Liver (tissue), 9 donors: ENCODE measurements around the gene CACHD1. TPM values are rescaled to one million over a fixed set of nuclear protein-coding genes. Genes with fewer than 3 reads are reported as not detected.

ENCODE experiments used
- DNase-seq: peaks from one replicate; pipeline ENCODE4 v3.0.0-alpha.2; 2017; ENCODE audit warnings: low spot score
- H3K27ac ChIP-seq, 2 donors: one replicate each; pipeline ENCODE4 v1.7.0; 2013; ENCODE audit warnings: inconsistent platforms in 2 of 2, low read length in 2 of 2, control low read depth in 1 of 2, low read depth in 1 of 2, mild to moderate bottlenecking in 1 of 2
- H3K27me3 ChIP-seq, 4 donors: one replicate each; pipeline versions ENCODE4 v1.6.1 to v1.7.0; 2013; ENCODE audit warnings: low read length in 3 of 4, inconsistent platforms in 1 of 4, mild to moderate bottlenecking in 1 of 4, moderate library complexity in 1 of 4; ENCODE audit not compliant: control insufficient read depth in 4 of 4, insufficient read depth in 4 of 4
- H3K36me3 ChIP-seq, 4 donors: one replicate each; pipeline versions ENCODE4 v1.6.1 to v1.7.0; 2013; ENCODE audit warnings: low read length in 3 of 4, mild to moderate bottlenecking in 3 of 4, low read depth in 1 of 4, moderate library complexity in 1 of 4; ENCODE audit not compliant: control insufficient read depth in 4 of 4, insufficient read depth in 3 of 4
- H3K4me1 ChIP-seq, 4 donors: one replicate each; pipeline versions ENCODE4 v1.6.1 to v1.7.0; 2013; ENCODE audit warnings: low read length in 3 of 4, mild to moderate bottlenecking in 3 of 4, moderate library complexity in 1 of 4; ENCODE audit not compliant: control insufficient read depth in 4 of 4, insufficient read depth in 4 of 4
- H3K4me3 ChIP-seq, 3 donors: one replicate each; pipeline versions ENCODE4 v1.6.1 to v1.7.0; 2013; ENCODE audit warnings: low read length in 3 of 3, control low read depth in 1 of 3, low read depth in 1 of 3, mild to moderate bottlenecking in 1 of 3
- H3K9ac ChIP-seq, 2 donors: one replicate each; pipeline ENCODE4 v1.7.0; 2013; ENCODE audit warnings: low read length in 2 of 2, mild to moderate bottlenecking in 2 of 2, moderate library complexity in 2 of 2, control low read depth in 1 of 2, low read depth in 1 of 2
- H3K9me3 ChIP-seq, 4 donors: one replicate each; pipeline versions ENCODE4 v1.6.1 to v1.7.0; 2013; ENCODE audit warnings: low read length in 3 of 4; ENCODE audit not compliant: control insufficient read depth in 4 of 4
- EGR1 ChIP-seq, 2 donors: IDR thresholded peaks; 2 replicates each; pipeline ENCODE4 v1.6.1; 2016 to 2018; ENCODE audit warnings: antibody characterized with exemption in 2 of 2, low read depth in 2 of 2
- FOXA1 ChIP-seq: IDR thresholded peaks from 2 replicates; pipeline ENCODE4 v1.6.1; 2016; ENCODE audit warnings: antibody characterized with exemption
- FOXA2 ChIP-seq: IDR thresholded peaks from 2 replicates; pipeline ENCODE4 v1.6.1; 2016; ENCODE audit warnings: antibody characterized with exemption
- GABPA ChIP-seq, 2 donors: IDR thresholded peaks in 1 of 2; conservative IDR thresholded peaks in 1 of 2; 2 replicates each; pipeline ENCODE4 v1.6.1; 2016; ENCODE audit warnings: antibody characterized with exemption in 2 of 2, mild to moderate bottlenecking in 1 of 2, moderate library complexity in 1 of 2
- HNF4A ChIP-seq, 2 donors: conservative IDR thresholded peaks; 2 replicates each; pipeline ENCODE4 v1.6.1; 2016; ENCODE audit warnings: antibody characterized with exemption in 2 of 2, mild to moderate bottlenecking in 2 of 2
- HNF4G ChIP-seq: IDR thresholded peaks from 2 replicates; pipeline ENCODE4 v1.6.1; 2016; ENCODE audit warnings: antibody characterized with exemption
- JUND ChIP-seq, 2 donors: IDR thresholded peaks; 2 replicates each; pipeline ENCODE4 v1.6.1; 2016; ENCODE audit warnings: antibody characterized with exemption in 2 of 2
- NR2F2 ChIP-seq: IDR thresholded peaks from 2 replicates; pipeline ENCODE4 v1.6.1; 2016; ENCODE audit warnings: antibody characterized with exemption
- RAD21 ChIP-seq, 2 donors: IDR thresholded peaks; 2 replicates each; pipeline ENCODE4 v1.6.1; 2016; ENCODE audit warnings: antibody characterized with exemption in 2 of 2, mild to moderate bottlenecking in 2 of 2
- RXRA ChIP-seq, 2 donors: IDR thresholded peaks; 2 replicates each; pipeline ENCODE4 v1.6.1; 2017 to 2018; ENCODE audit warnings: antibody characterized with exemption in 2 of 2, mild to moderate bottlenecking in 1 of 2
- SP1 ChIP-seq: IDR thresholded peaks from 2 replicates; pipeline ENCODE4 v1.6.1; 2018; ENCODE audit warnings: antibody characterized with exemption, mild to moderate bottlenecking
- TAF1 ChIP-seq: conservative IDR thresholded peaks from 2 replicates; pipeline ENCODE4 v1.6.1; 2016; ENCODE audit warnings: antibody characterized with exemption, mild to moderate bottlenecking
- YY1 ChIP-seq: IDR thresholded peaks from 2 replicates; pipeline ENCODE4 v1.6.1; 2016; ENCODE audit warnings: antibody characterized with exemption, mild to moderate bottlenecking
- WGBS: extraction: QIAGEN DNeasy Blood & Tissue Kit; methylation state at CpG from one replicate; pipeline ENCODE4 v1.1.7; 2013; 5-methylcytosine and 5-hydroxymethylcytosine counted together
- polyA plus RNA-seq, 2 donors: library from polyadenylated mRNA; stranded (reverse) in 1 of 2; unstranded in 1 of 2; fragments of 200-250 nt in 1 of 2; fragments of >200 nt in 1 of 2; fragmentation: Nextera tagmentation in 1 of 2; extraction: Ambion mirVana in 1 of 2; gene quantifications; one replicate each; pipeline versions ENCODE4 v1.2.1 to v1.2.3, GENCODE V29; 2013 to 2015
- total RNA-seq, 2 donors: library from RNA; depleted of rRNA; stranded (reverse); fragments of >200 nt; gene quantifications; one replicate each; pipeline ENCODE4 v1.2.3, GENCODE V29; 2014
- TF ChIP-seq, protein P1 (sequence below): IDR thresholded peaks from 2 replicates; pipeline ENCODE4 v1.6.1; 2016; ENCODE audit warnings: antibody characterized with exemption
- TF ChIP-seq, protein P2 (sequence below): IDR thresholded peaks from 2 replicates; pipeline ENCODE4 v1.6.1; 2016; ENCODE audit warnings: antibody characterized with exemption
- TF ChIP-seq, protein P3 (sequence below): IDR thresholded peaks from 2 replicates; pipeline ENCODE4 v1.6.1; 2016; ENCODE audit warnings: antibody characterized with exemption
- TF ChIP-seq, protein P4 (sequence below): fragments of 150-350 bp; IDR thresholded peaks from 2 replicates; pipeline ENCODE4 v1.5.1; 2017; ENCODE audit warnings: improper control_type of control experiment, low read depth, low read length; ENCODE audit not compliant: missing input control
- TF ChIP-seq, protein P5 (sequence below): IDR thresholded peaks from 2 replicates; pipeline ENCODE4 v1.6.1; 2016; ENCODE audit warnings: antibody characterized with exemption, mild to moderate bottlenecking
- donor health status: healthy.
- donor health status: healthy.
- donor health status: healthy.
- donor health status: healthy.
- donor health status: healthy.

The CACHD1 gene
- total and polyA plus RNA-seq, 4 donors, result 0.68 to 4.2 (median 2.3) TPM

DNA sequence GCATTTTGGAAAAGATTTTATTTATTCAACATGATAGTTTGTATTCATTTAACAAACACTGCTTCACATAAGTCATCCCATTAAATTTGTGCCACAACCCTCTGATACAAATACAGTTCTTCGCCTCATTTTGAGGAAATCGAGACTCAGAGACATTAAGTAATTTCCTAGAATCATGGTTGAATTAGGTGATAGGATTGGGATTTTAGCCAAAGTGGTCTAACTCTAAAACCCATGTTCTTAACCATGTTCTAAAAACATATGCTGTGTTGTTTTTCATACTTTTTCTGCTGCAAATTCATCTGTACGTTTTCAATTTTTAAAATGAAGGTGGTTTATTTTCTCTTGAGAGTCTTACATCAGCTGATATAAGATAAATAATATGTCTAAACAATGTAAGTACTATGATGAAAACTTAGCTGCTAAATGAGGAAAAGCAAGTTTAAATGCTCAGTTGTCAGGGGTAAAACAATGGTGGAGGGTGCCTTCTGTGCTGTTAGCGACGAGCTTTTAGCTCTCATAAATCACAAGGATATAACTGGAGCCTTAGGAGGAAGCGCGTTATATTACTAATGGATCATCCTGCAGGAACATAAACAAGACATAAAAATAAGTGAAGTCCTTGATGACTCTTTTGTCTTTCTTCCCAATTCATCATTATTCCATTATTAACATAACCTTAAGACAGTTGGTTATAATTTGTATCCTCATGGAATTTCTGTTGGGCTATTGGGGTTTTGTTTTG, 97.7 kb downstream of the CACHD1 start:
- Histone ChIP-seq H3K9me3 (peaks cover 0 to 4% (median 0%) of the 10 kb centered on the region in 4 donors), H3K4me3 (no peak overlapping the region), H3K27me3 (no peaks in the 10 kb centered on the region), H3K27ac (no peak overlapping the region), H3K36me3 (no peaks in the 10 kb centered on the region), H3K9ac (no peak overlapping the region), H3K4me1 (no peaks in the 10 kb centered on the region)
- no peak for DNase-seq
- 68% methylated on average over 7 of the region's 7 CpGs for WGBS
- TF ChIP-seq, protein P1, sequence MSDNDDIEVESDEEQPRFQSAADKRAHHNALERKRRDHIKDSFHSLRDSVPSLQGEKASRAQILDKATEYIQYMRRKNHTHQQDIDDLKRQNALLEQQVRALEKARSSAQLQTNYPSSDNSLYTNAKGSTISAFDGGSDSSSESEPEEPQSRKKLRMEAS, result no peak
- no peak for TF ChIP-seq FOXA2
- TF ChIP-seq, protein P2, sequence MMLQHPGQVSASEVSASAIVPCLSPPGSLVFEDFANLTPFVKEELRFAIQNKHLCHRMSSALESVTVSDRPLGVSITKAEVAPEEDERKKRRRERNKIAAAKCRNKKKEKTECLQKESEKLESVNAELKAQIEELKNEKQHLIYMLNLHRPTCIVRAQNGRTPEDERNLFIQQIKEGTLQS, result no peak
- TF ChIP-seq JUND (IDR thresholded peaks at IDR 0.05), result no peak
- no peak for TF ChIP-seq GABPA (IDR thresholded peaks at IDR 0.05 in 1 of 2, conservative IDR thresholded peaks at IDR 0.05 in 1 of 2)
- TF ChIP-seq, protein P3, sequence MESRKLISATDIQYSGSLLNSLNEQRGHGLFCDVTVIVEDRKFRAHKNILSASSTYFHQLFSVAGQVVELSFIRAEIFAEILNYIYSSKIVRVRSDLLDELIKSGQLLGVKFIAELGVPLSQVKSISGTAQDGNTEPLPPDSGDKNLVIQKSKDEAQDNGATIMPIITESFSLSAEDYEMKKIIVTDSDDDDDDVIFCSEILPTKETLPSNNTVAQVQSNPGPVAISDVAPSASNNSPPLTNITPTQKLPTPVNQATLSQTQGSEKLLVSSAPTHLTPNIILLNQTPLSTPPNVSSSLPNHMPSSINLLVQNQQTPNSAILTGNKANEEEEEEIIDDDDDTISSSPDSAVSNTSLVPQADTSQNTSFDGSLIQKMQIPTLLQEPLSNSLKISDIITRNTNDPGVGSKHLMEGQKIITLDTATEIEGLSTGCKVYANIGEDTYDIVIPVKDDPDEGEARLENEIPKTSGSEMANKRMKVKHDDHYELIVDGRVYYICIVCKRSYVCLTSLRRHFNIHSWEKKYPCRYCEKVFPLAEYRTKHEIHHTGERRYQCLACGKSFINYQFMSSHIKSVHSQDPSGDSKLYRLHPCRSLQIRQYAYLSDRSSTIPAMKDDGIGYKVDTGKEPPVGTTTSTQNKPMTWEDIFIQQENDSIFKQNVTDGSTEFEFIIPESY, result no peak
- TF ChIP-seq TAF1, result no peak
- TF ChIP-seq HNF4G, result no peak
- no peak for TF ChIP-seq SP1
- TF ChIP-seq EGR1 (IDR thresholded peaks at IDR 0.05; ENCODE audit: low read depth in 2 of 2), result no peak
- no peak for TF ChIP-seq RXRA (IDR thresholded peaks at IDR 0.05)
- no peak for TF ChIP-seq RAD21 (IDR thresholded peaks at IDR 0.05)
- no peak for TF ChIP-seq NR2F2
- no peak for TF ChIP-seq HNF4A (conservative IDR thresholded peaks at IDR 0.05)
- no peak for TF ChIP-seq FOXA1
- TF ChIP-seq YY1, result no peak

DNA sequence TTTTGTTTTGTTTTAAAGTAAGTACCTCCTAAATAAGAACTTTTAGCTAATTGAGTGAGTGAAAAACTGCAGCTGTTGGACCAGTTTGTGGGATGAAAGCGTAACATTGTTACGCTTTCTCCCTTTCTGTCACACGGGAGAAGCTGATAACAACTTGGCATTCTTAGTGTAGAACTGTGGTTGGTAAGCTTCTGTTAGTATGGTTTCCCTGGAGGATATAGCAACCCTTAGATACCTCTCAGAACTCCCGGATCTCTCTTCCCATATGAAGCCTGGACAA, 98.2 kb downstream of the CACHD1 start:
- Histone ChIP-seq H3K27me3 (no peaks in the 10 kb centered on the region), H3K9me3 (no peaks in the 10 kb centered on the region), H3K4me1 (no peaks in the 10 kb centered on the region), H3K4me3 (no peak overlapping the region), H3K27ac (no peak overlapping the region), H3K9ac (no peak overlapping the region), H3K36me3 (no peaks in the 10 kb centered on the region)
- 93% methylated on average over 4 of the region's 4 CpGs for WGBS
- TF ChIP-seq FOXA2, result no peak
- no peak for TF ChIP-seq GABPA (IDR thresholded peaks at IDR 0.05 in 1 of 2, conservative IDR thresholded peaks at IDR 0.05 in 1 of 2)
- no peak for TF ChIP-seq RXRA (IDR thresholded peaks at IDR 0.05)
- TF ChIP-seq, protein P3, result no peak
- TF ChIP-seq NR2F2, result no peak
- TF ChIP-seq EGR1 (IDR thresholded peaks at IDR 0.05; ENCODE audit: low read depth in 2 of 2), result no peak
- TF ChIP-seq HNF4A (conservative IDR thresholded peaks at IDR 0.05), result no peak
- TF ChIP-seq JUND (IDR thresholded peaks at IDR 0.05), result no peak
- TF ChIP-seq TAF1, result no peak
- TF ChIP-seq, protein P2, result no peak
- no peak for TF ChIP-seq YY1
- TF ChIP-seq RAD21 (IDR thresholded peaks at IDR 0.05), result no peak
- no peak for TF ChIP-seq HNF4G
- TF ChIP-seq, protein P4, sequence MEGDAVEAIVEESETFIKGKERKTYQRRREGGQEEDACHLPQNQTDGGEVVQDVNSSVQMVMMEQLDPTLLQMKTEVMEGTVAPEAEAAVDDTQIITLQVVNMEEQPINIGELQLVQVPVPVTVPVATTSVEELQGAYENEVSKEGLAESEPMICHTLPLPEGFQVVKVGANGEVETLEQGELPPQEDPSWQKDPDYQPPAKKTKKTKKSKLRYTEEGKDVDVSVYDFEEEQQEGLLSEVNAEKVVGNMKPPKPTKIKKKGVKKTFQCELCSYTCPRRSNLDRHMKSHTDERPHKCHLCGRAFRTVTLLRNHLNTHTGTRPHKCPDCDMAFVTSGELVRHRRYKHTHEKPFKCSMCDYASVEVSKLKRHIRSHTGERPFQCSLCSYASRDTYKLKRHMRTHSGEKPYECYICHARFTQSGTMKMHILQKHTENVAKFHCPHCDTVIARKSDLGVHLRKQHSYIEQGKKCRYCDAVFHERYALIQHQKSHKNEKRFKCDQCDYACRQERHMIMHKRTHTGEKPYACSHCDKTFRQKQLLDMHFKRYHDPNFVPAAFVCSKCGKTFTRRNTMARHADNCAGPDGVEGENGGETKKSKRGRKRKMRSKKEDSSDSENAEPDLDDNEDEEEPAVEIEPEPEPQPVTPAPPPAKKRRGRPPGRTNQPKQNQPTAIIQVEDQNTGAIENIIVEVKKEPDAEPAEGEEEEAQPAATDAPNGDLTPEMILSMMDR, result no peak
- no peak for TF ChIP-seq FOXA1
- TF ChIP-seq, protein P1, result no peak
- TF ChIP-seq, protein P5, sequence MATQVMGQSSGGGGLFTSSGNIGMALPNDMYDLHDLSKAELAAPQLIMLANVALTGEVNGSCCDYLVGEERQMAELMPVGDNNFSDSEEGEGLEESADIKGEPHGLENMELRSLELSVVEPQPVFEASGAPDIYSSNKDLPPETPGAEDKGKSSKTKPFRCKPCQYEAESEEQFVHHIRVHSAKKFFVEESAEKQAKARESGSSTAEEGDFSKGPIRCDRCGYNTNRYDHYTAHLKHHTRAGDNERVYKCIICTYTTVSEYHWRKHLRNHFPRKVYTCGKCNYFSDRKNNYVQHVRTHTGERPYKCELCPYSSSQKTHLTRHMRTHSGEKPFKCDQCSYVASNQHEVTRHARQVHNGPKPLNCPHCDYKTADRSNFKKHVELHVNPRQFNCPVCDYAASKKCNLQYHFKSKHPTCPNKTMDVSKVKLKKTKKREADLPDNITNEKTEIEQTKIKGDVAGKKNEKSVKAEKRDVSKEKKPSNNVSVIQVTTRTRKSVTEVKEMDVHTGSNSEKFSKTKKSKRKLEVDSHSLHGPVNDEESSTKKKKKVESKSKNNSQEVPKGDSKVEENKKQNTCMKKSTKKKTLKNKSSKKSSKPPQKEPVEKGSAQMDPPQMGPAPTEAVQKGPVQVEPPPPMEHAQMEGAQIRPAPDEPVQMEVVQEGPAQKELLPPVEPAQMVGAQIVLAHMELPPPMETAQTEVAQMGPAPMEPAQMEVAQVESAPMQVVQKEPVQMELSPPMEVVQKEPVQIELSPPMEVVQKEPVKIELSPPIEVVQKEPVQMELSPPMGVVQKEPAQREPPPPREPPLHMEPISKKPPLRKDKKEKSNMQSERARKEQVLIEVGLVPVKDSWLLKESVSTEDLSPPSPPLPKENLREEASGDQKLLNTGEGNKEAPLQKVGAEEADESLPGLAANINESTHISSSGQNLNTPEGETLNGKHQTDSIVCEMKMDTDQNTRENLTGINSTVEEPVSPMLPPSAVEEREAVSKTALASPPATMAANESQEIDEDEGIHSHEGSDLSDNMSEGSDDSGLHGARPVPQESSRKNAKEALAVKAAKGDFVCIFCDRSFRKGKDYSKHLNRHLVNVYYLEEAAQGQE, result no peak
- no peak for TF ChIP-seq SP1
- DNase-seq, result no peak
